ENCODE results near the gene XRCC1. TPM values are rescaled to one million over a fixed set of nuclear protein-coding genes. Genes with fewer than 3 reads are reported as not detected.
"Not testable (repeated sequence)": the region's sequence is repeated elsewhere in the genome, so short reads cannot be mapped to it uniquely, and the experiment has no call there.

The XRCC1 gene
- total RNA-seq, 1 donor from 2014 or later = 6.0 TPM

- DNase-seq (ENCODE audit: low spot score) = peak; percentile 32
Measured at GRCh38 chr19:43575955-43576878, 890 bp upstream of the XRCC1 start.

GRCh38 chr19:43574424-43575155 lies 737 bp downstream of the XRCC1 start:
- peak; percentile 13 for DNase-seq (ENCODE audit: low spot score)

DNA sequence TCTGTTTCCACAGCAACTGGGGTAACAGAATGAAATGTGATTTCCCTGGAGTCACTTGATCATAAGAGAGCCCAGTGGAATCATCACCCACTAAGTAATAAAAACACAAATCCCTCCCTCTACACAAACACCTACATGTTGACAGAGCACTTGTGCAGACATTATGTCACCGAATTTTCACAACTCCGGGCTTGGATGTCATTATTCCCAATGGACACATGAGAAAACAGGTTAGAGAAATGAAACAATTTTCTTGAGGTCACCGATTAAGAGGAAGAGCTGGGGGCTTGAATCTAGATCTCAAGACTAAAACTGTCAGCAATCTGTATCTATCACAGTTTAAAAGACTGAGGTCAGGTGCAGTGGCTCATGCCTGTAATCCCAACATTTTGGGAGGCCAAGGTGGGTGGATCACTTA lies 3.1 kb downstream of the XRCC1 start:
- no peak for DNase-seq (ENCODE audit: low spot score)

GRCh38 chr19:43570174-43570791 lies 5.0 kb downstream of the XRCC1 start:
- no peak for DNase-seq (ENCODE audit: low spot score)

GRCh38 chr19:43569657-43570056 lies 5.7 kb downstream of the XRCC1 start:
- no peak for DNase-seq (ENCODE audit: low spot score)

- no peak for DNase-seq (ENCODE audit: low spot score)
Measured at GRCh38 chr19:43564800-43565199, 10.5 kb downstream of the XRCC1 start.

DNA sequence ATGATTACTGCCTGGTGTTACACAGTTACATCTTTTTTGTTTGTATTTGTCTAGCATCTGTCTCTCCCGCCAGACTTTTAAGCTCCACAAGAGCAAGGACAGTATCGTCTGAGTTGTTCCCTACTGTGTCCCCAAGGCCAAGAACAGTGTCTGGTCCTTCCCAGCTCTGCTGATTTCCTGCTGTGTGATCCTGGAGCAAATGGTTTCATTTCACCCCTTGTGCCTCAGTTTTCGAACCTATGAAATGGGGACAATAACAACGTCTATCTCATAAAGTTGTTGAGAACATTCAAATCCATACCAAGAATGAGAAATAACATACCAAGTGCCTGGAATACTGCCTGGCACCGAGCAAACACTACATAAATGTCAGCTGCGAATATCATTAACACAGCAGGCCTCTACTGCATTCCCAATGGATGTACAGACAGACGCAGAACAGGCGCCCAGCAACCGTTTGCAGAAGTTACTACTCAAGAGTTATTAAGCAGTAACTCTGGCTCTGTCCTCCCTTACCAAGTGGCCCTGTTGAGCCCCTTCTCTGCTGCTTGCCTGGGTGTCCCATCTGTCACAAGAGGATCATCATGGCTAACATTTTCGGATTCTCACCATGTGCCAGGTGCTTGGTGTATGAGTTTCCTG lies 11.4 kb downstream of the XRCC1 start:
- no peak for DNase-seq (ENCODE audit: low spot score)

DNA sequence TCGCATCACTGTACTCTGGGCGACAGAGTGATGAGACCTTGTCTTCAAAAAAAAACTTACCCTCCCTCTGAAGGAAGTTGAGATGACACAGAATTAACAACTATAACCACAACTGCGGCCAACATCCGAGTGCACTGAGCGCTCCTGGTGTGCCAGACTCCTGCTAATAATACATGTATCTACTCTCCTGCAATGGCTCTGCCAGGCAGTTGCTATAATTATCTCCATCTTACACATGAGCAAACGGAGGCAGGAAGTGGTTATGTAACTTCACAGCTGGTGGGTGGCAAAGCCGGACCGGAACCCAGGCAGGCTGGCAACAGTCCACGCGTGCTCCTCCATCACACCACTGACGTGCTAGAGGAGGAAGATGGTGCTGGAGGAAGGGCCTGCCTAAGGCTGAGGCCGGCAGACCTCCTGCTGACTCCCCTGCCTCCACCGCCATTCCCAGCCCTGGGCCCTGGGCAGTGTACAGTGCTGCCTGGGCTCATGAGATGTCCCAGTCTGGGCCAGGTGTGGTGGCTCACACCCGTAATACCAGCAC lies 12.6 kb downstream of the XRCC1 start:
- peak; percentile 42 for DNase-seq (ENCODE audit: low spot score)

DNA sequence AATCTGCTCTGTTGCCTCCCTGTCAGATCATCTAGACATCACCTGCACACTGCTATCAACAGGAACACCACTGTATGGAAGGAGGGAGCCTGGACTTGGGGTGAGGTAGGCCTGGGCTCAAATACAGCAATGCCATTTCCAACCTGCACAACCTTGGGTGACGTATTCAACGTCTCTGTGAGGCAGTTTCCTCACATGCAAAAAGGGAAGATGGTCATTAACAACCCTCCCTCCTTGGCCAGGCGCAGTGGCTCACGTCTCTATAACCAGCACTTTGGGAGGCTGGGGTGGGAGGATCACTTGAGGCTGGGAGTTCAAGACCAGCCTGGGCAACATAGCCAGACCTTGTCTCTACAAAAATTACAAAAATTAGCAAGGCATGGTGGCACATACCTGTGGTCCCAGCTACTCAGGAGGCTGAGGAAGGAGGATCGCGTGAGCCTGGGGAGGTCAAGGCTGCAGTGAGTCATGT lies 13.1 kb downstream of the XRCC1 start:
- DNase-seq (ENCODE audit: low spot score) = no peak

DNA sequence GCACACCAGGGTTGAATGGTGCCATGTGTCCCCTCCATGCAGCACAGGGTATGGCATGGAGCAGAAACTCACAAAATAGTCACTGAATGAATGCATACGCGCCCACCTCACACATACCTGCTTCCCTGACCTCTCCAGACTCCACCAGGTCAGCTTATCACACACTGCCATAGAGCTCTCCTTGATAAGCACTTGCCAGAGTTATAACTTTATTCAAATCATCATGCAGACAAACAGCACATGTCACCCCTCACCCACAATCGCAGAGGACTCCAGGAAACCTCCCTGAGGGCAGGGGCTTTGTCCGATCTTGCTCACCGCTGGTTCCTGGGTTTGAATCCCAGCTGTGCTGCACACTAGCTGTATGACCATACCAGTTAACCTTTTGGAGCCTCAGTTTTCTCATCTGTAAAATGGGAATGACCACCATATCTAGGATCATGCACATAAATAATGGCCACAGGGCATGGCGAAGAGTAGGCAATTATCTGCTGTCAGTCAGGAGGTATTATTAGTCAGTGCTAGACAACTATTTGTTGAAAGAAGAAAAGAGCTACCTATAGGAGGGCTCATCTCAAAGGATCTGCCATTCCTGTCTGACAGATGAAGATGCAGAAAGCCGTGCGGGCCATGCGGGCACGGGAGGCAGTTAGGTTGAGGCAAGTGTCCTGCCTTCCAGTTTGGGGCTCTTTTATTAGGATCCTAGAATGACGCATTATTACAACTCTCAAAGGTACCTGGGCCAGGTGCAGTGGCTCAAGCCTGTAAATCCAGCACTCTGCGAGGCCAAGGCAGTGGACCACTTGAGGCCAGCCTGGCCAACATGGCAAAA lies 14.0 kb downstream of the XRCC1 start:
- no peak for DNase-seq (ENCODE audit: low spot score)

GRCh38 chr19:43560687-43561086 lies 14.6 kb downstream of the XRCC1 start:
- no peak for DNase-seq (ENCODE audit: low spot score)

GRCh38 chr19:43555185-43555770 lies 20.0 kb downstream of the XRCC1 start:
- peak; percentile 66 for DNase-seq (ENCODE audit: low spot score)

- DNase-seq (ENCODE audit: low spot score) = no peak
Measured at GRCh38 chr19:43554317-43554895, 20.9 kb downstream of the XRCC1 start.

DNA sequence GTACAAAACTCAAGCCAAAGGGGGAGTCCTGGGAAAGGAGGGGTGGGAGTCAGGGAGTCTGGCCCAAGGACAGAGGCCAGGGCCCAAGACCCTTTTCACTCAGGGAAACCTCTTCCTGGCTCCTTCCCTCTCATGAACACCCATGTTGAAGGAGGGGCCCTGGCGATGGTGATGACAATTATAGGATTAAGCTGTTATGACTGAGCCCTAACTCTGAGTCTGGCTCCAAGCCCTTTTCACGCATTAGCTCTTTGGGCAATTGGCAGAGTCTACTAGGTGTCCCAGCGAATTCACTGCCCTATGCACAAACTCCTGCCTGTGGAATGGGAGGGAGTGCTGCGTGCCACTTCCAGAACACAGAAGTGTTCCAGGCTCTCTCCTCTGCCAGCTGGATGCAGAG lies 21.7 kb downstream of the XRCC1 start:
- DNase-seq (ENCODE audit: low spot score) = no peak

DNA sequence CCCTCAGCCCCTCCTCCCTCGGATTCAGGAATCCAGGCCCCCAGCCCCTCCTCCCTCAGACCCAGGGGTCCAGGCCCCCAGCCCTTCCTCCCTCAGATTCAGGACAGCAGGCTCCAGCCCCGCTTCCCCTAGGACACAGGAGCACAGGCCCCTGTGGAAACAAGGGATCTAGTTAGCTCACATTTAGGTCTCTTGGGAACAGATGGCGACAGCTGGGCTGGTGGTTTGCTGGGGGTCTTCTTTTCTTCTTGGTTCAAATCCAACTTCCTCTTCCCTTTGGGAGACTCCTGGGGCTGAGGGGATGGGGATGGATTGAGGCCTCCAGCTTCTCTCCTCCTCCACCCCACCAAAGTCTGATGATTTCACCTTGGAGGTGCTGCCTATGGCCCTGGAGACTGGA lies 22.7 kb downstream of the XRCC1 start:
- DNase-seq (ENCODE audit: low spot score) = no peak

DNA sequence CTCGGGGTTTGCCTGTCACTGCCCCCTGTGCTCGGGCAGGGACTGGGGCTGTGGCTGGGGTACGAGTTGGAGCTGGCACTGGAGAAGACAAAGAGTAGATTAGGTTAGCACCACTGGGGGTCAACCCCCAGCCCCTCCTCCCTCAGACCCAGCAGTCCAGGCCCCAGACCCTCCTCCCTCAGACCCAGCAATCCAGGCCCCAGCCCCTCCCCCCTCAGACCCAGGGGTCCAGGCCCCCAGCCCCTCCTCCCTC lies 23.2 kb downstream of the XRCC1 start:
- DNase-seq (ENCODE audit: low spot score) = no peak

DNA sequence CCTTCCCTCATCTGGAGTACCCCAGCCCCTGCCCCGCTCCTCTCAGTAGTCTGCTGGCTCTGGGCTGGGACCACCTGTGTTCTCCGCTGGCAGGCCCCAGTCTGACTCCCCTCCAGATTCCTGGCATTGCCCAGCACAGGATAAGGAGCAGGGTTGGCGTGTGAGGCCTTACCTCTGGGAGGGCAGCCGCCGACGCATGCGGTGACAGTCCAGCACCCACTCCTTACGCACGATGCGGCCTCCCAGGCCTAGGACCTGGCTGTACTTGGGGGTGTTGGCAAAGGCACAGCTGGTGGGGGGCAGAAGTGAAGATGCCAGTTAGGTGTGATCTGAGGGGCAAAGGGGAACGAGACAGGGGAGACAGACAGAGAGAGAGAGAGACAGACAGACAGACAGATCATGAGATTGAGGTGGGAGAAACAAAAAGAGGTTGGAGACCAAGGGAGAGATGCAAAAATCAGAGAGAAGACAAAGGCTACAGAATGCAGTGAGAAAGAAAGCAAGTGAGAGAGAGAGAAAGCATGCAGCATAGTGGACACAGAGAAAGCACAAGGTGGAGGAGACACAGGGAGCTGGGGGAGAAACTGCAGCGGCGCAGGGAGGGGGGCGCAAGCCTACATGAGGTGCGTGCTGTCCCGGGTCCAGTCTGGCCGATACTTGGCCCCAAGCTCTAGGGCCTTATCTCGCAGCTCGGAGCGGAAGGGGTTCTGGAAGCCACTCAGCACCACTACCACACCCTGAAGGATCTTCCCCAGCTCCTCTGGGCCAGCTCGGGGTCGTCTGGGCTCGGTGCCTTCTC lies 23.7 kb downstream of the XRCC1 start:
- no peak for DNase-seq (ENCODE audit: low spot score)

GRCh38 chr19:43548706-43549105 lies 26.6 kb downstream of the XRCC1 start:
- no peak for DNase-seq (ENCODE audit: low spot score)

- DNase-seq (ENCODE audit: low spot score) = not testable (repeated sequence)
Measured at GRCh38 chr19:43547926-43548325, 27.4 kb downstream of the XRCC1 start.
